GM20000 (cell line): ENCODE data around the gene WIPF2.

Experiments used
- DNase-seq: peaks from one replicate; pipeline ENCODE4 v3.0.0; 2012; ENCODE audit warnings: low spot score
- TF ChIP-seq, protein P1 (sequence below): IDR thresholded peaks from 2 replicates; pipeline ENCODE4 v1.5.1; 2012; ENCODE audit warnings: mild to moderate bottlenecking, control low read depth; ENCODE audit errors: extremely low read depth, missing control alignments

Gene WIPF2

DNA sequence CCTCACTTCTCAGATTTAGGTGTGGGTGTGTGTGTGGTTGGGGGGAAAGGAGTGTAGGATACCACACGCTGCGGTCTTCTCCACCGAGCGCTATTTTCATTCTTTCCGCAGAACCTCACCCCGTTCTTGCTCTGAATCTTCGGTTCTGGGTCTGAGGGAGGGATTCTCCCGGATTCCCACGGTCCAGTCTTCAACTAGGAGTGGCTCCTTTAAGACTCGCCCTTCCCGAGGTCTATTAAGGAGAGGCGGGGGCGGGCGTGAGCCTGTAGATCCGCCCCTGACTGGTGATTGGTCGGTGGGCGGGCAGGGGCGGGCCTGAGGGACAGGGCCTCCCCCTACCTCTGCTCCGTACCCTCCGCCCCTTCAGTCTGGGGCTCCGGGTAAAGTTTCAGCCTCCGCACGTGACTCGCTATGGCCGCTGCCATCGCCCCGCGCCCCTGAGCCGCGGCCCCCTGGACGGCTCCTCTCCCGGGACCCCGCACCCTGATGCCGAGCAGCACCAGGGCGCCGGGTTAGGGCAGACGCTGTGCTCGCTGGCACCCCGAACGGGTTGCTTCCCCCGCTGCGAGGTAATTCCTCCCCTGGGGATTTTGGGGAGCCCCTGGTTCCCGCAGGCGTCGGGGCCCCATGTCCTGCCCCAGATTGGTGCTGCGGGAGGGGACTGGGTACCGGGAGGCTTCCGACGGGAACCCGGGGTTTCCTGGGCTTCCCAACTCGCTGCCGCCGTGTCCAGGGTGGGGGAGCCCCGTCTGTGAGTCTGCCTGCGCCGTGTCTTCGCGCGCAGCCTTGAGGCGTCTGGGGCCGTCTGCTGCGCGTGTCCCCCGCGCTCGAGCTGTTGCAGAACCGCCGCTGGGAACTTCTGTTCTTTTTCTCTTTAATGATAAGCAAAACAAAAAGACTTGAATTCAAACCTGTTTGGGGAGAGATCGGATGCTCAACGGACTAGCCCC is 99.1 kb downstream of the WIPF2 start:
- DNase-seq: peak; percentile 98
- TF ChIP-seq, protein P1, sequence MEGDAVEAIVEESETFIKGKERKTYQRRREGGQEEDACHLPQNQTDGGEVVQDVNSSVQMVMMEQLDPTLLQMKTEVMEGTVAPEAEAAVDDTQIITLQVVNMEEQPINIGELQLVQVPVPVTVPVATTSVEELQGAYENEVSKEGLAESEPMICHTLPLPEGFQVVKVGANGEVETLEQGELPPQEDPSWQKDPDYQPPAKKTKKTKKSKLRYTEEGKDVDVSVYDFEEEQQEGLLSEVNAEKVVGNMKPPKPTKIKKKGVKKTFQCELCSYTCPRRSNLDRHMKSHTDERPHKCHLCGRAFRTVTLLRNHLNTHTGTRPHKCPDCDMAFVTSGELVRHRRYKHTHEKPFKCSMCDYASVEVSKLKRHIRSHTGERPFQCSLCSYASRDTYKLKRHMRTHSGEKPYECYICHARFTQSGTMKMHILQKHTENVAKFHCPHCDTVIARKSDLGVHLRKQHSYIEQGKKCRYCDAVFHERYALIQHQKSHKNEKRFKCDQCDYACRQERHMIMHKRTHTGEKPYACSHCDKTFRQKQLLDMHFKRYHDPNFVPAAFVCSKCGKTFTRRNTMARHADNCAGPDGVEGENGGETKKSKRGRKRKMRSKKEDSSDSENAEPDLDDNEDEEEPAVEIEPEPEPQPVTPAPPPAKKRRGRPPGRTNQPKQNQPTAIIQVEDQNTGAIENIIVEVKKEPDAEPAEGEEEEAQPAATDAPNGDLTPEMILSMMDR: no peak

DNA sequence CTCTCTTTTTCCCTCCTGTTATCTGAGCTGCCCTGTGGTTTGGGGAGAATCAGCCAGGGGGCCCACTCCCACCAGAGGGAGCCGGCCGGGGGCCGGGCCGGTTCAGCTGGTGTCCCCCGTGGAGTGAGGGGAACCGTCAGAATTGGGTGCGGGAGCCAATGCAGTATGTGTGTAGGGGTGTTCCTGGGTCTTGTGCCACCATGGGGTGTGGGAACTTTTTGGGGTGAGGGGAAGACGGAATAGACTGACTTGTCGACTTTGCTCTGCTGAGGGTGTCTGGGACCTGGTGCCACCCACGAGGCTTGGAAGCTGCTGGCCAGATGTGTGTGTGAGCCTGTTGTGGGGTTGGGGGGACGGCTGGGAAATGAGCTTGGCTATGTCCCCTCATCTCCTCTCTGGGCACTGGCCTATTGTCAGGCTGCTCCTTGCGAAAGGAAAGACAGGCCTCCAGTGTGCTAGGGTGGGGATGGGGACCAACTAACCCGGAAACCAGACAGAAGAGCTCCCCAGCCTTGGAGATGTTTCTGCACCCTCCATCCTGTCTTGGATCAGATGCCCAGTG is 99.8 kb downstream of the WIPF2 start:
- TF ChIP-seq, protein P1: no peak
- DNase-seq: peak; percentile 12

DNA sequence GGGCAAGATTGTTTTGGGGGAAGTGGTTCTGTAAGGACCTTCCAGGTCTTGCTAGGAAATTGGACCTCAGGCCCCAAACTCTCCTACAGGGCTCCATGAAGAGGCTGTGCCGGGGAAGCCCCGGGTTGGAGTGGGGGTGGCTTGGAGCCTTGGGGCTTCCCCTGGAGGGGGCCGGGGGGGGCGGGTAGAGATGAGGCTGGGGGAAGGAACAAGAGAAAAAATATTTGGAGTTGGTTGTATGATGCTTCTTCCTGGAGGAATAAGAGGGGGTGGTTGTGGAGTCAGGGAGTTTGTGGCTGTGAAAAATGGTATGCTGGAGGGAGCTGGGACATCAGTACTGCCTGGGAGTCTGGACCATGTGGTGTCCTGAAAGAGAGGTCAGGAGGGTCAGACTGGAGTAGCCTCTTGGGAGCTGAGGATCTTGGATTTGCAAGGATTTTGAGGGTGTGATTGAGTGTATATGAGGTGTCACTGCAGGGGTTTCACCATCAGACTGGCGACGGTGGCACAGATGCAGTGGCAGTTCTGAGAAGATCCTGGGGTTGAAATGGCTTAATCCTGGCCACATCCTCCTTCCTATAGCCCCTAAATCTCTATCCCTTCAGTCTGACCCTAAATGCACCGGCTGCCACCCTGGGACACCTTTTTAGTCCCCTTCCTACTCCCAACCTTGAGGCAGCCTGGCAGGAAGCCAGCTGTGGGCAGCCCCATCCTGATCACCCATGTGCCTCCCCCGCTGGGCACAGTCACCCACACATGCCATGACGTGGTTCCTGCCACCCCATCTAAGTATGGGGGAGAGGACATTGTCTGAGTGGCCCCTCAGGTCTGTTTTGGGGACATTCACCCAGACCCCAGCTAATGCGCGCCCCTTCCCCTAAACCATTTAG is 100.8 kb downstream of the WIPF2 start:
- peak; percentile 26 for DNase-seq

DNA sequence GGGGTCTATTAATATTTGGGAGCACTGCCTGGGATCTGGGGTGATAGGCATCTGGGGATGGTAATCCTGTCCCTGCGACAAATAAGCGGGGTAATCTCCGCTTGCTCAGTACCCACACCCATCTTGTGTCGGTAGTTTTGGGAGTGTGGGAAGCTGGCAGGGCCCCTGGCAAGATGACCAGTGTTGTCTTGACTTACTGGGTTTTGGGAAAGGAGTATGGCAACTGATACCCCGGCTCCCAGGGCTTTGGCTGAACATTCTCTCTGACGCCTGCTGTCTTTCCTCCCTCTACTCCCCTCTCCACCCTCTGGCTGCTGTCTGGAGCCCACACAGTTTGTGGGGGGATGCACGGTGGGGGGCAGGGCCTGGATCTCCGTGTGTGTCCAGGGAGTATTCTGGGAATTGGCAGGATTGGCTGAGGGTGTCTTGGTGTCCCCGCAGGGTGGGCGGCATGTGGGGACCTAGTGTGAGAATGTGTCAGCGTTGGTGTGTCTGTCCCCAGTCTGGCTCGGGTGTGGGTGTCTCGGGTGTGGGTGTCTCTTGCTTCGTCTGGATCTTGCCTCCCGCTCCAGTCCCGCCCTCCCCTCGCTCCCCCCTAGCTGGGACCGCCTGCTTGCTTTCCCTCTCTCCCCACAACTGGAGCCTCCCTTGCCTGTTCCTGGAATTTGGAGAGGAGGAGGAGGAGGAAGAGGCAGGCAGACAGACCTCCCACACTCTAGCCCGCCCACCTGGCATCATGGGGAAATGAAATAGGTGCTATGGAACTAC is 101.8 kb downstream of the WIPF2 start:
- no peak for DNase-seq
- TF ChIP-seq, protein P1: no peak

More for the DNA sequence above, 100.8 kb downstream of the WIPF2 start:
- TF ChIP-seq, protein P1: no peak

DNA sequence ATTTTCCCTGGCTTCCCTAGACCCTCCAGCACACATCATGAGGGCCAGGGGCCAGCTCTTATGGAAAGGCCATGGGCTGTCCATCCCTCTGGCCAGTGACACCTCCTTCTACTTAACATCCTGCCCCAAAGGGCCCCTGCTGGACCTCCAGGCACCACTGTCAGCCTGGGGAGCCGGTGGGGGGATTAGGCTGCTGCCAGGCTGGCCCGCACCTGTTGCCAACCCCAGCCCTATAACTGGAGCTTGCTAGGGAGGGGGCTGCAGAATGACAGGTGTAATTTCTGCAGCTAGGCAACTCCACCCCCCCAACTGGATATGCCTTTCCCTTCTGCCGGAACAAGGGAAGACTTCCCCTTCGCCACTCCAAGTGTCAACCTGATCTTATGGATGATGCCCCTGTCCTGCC is 102.4 kb downstream of the WIPF2 start:
- no peak for DNase-seq
- TF ChIP-seq, protein P1: no peak

DNA sequence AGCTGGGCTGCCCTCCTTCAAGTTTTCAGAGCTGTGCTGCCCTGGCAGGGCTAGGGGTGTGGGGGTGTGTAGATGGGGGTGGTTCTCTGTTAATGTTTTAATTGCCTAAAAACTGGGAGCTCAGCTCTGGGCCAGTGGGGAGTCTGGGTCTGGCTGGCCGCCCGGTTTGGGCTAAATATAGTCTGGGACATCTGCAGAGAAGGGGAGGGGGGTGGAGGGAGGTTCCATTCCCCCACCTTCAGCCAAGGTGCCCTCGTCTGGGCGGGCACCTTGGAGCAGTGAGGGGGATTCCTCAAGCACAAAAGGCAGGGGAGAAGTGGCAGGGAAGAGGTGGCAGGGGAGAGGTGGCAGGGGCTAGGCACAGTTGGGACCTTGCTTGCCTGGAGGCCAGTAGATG is 102.9 kb downstream of the WIPF2 start:
- DNase-seq: no peak
- TF ChIP-seq, protein P1: no peak
